ENCODE results near the gene ZCCHC10. TPM values are rescaled to one million over a fixed set of nuclear protein-coding genes. Genes with fewer than 3 reads are reported as not detected.

Gene ZCCHC10
- total RNA-seq, 4 donors from 2014 or later: 19.1 to 37.4 (median 25.7) TPM

- H3K27ac ChIP-seq: peak within 1 kb of the TSS; percentile 94 to 99 (median 98)
- in situ Hi-C loops (cut with MboI; ENCODE audit: low pct_ligation_motif_present in 1 of 4, low pct_unique_long_range_greater_than_20kb in 1 of 4, low sequenced_read_pairs in 3 of 4) (no loop called here), intact Hi-C loops (cut with DNase I; ENCODE audit: low total_unique reads) (loop anchor here (2.0 kb wide), 1 partner anchor 89 kb away; the partner anchor contains the start of gene AFF4)
- H3K27me3 ChIP-seq: no peaks in the 10 kb centered on the region
- peak; percentile 99 for DNase-seq
- 1% methylated on average over 48 of the region's 68 CpGs; no CpG with 5 or more reads in 1 of the 2 donors for WGBS, 2 donors (ENCODE audit: low coverage in 1 of 2)
- H3K36me3 ChIP-seq: no peaks in the 10 kb centered on the region
- peaks cover 18 to 60% (median 39%) of the 10 kb centered on the region in 4 donors for H3K4me1 ChIP-seq
- no peaks in the 10 kb centered on the region for H3K9me3 ChIP-seq
- H3K4me3 ChIP-seq: peak within 1 kb of the TSS; percentile 37 to 94 (median 88)
- TF ChIP-seq EP300 (IDR thresholded peaks at IDR 0.05; ENCODE audit: low read depth): no peak
- TF ChIP-seq POLR2AphosphoS5 (IDR thresholded peaks at IDR 0.05): peak; percentile 94 to 97 (median 95)
- peak; percentile 95 for TF ChIP-seq POLR2A (IDR thresholded peaks at IDR 0.05)
- TF ChIP-seq, protein P1, sequence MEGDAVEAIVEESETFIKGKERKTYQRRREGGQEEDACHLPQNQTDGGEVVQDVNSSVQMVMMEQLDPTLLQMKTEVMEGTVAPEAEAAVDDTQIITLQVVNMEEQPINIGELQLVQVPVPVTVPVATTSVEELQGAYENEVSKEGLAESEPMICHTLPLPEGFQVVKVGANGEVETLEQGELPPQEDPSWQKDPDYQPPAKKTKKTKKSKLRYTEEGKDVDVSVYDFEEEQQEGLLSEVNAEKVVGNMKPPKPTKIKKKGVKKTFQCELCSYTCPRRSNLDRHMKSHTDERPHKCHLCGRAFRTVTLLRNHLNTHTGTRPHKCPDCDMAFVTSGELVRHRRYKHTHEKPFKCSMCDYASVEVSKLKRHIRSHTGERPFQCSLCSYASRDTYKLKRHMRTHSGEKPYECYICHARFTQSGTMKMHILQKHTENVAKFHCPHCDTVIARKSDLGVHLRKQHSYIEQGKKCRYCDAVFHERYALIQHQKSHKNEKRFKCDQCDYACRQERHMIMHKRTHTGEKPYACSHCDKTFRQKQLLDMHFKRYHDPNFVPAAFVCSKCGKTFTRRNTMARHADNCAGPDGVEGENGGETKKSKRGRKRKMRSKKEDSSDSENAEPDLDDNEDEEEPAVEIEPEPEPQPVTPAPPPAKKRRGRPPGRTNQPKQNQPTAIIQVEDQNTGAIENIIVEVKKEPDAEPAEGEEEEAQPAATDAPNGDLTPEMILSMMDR (IDR thresholded peaks at IDR 0.05): peak in 1 of 5 experiments; percentile 28
Observed at GRCh38 chr5:133051542-133052316, 25.4 kb upstream of the ZCCHC10 start, which contains the start of gene HSPA4. Gene HSPA4, plus strand, starts transcription at chr5:133052013. Its CDS starts 238 bp downstream, at chr5:133052251.

DNA sequence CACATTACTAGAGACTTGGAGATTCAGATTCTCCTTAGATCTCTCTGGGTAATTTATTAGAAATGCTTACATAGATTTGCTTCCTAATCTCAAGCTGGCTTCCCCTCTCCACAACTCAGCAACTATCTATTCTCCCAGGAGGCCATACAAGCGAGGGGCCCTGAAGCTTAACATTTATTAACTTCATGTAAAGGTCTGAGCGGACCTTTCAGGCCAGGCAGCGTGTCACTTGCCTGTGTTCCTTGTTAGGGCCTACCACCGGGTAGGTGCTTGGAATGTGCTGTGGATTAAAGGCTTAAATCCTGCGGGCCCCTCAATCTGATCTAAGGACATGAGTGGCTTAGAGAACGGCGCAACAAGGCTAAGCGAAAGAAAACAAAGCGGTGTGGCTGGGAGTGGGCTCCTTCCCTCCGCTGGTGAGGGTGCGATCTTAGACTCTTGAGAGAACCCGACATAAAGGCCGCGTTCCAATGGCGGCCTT, 24.8 kb upstream of the ZCCHC10 start:
- in situ Hi-C loops (cut with MboI; ENCODE audit: low pct_ligation_motif_present in 1 of 4, low pct_unique_long_range_greater_than_20kb in 1 of 4, low sequenced_read_pairs in 3 of 4) (no loop called here), intact Hi-C loops (cut with DNase I; ENCODE audit: low total_unique reads) (no loop called here)
- no peak for DNase-seq
- TF ChIP-seq, protein P1 (IDR thresholded peaks at IDR 0.05): peak in 1 of 5 experiments; percentile 17
- no peak for TF ChIP-seq POLR2A (IDR thresholded peaks at IDR 0.05)
- peak overlapping the region; percentile 37 to 94 (median 88) for H3K4me3 ChIP-seq
- H3K36me3 ChIP-seq: no peaks in the 10 kb centered on the region
- H3K9me3 ChIP-seq: no peaks in the 10 kb centered on the region
- H3K27me3 ChIP-seq: no peaks in the 10 kb centered on the region
- peaks cover 18 to 54% (median 37%) of the 10 kb centered on the region in 4 donors for H3K4me1 ChIP-seq
- WGBS, 2 donors (ENCODE audit: low coverage in 1 of 2): 5 to 13% methylated on average over 1 to 15 of the region's 15 CpGs
- peak overlapping the region; percentile 94 to 99 (median 98) for H3K27ac ChIP-seq

DNA sequence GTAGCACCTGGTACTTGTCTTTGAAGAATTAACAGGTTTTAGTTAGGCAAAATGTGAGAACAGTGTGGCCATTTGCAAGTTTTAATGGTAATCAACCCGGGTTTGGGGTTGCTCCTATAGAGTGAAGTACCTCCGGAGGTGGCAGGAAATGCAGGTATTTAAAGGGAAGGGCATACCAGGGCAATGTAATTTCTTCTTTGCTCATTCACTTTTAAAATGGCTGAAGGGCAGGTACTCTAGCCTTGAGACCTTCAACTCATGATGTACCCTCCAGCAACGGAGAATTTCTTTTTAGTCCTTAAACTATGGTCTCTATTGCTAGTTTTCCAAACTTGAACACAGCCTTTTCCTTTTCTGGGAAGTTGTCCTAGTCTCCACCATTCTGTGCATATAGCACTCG, 24.2 kb upstream of the ZCCHC10 start:
- DNase-seq: no peak
- H3K4me3 ChIP-seq: peak overlapping the region in 2 of 4 donors; percentile 93 to 94
- TF ChIP-seq POLR2AphosphoS5 (IDR thresholded peaks at IDR 0.05): no peak
- TF ChIP-seq, protein P1 (IDR thresholded peaks at IDR 0.05): no peak
- TF ChIP-seq EP300 (IDR thresholded peaks at IDR 0.05; ENCODE audit: low read depth): no peak
- no peak for TF ChIP-seq POLR2A (IDR thresholded peaks at IDR 0.05)
- no peaks in the 10 kb centered on the region for H3K36me3 ChIP-seq
- no peaks in the 10 kb centered on the region for H3K27me3 ChIP-seq
- no peaks in the 10 kb centered on the region for H3K9me3 ChIP-seq
- H3K4me1 ChIP-seq: peaks cover 18 to 52% (median 35%) of the 10 kb centered on the region in 4 donors
- 36 to 48% methylated on average over 4 of the region's 4 CpGs for WGBS, 2 donors (ENCODE audit: low coverage in 1 of 2)
- in situ Hi-C loops (cut with MboI; ENCODE audit: low pct_ligation_motif_present in 1 of 4, low pct_unique_long_range_greater_than_20kb in 1 of 4, low sequenced_read_pairs in 3 of 4) (no loop called here), intact Hi-C loops (cut with DNase I; ENCODE audit: low total_unique reads) (no loop called here)
- peak overlapping the region; percentile 94 to 99 (median 98) for H3K27ac ChIP-seq

DNA sequence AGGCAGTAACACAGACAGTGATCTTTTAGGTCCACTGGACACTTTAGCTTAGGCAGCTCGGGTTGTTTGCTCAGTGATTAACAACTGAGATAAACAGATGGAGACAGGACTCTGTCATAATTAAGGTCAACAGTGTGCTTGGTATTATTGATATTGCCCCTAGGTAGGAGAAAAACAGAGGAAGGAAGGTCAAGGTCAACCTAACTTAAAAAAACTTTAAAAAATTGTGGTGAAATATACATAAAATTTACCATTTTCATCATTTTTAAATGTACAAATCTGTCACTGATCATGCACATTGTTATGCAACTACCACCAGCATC, 23.3 kb upstream of the ZCCHC10 start:
- Histone ChIP-seq H3K9me3 (no peaks in the 10 kb centered on the region), H3K4me3 (no peak overlapping the region), H3K27me3 (no peaks in the 10 kb centered on the region), H3K27ac (peak overlapping the region; percentile 94 to 99 (median 98)), H3K36me3 (no peaks in the 10 kb centered on the region), H3K4me1 (peaks cover 16 to 48% (median 32%) of the 10 kb centered on the region in 4 donors)
- 0 to 23% methylated on average over 1 of the region's 1 CpG for WGBS, 2 donors (ENCODE audit: low coverage in 1 of 2)
- in situ Hi-C loops (cut with MboI; ENCODE audit: low pct_ligation_motif_present in 1 of 4, low pct_unique_long_range_greater_than_20kb in 1 of 4, low sequenced_read_pairs in 3 of 4): no loop called here
- TF ChIP-seq, protein P1 (IDR thresholded peaks at IDR 0.05): no peak
- TF ChIP-seq POLR2AphosphoS5 (IDR thresholded peaks at IDR 0.05) (no peak), POLR2A (IDR thresholded peaks at IDR 0.05) (no peak), EP300 (IDR thresholded peaks at IDR 0.05; ENCODE audit: low read depth) (no peak)
- intact Hi-C loops (cut with DNase I; ENCODE audit: low total_unique reads): no loop called here
- DNase-seq: no peak

Measured in transverse colon (tissue), 4 donors.